Fibroblast of mammary gland (primary cell): ENCODE measurements around the gene BRSK2.

ENCODE experiments used
- DNase-seq: peaks from one replicate; pipeline ENCODE4 v3.0.0-alpha.2; 2010; ENCODE audit warnings: low read depth
- H3K4me3 ChIP-seq: 2 replicates; pipeline ENCODE4 v1.5.1; 2011; ENCODE audit warnings: low read depth, mild to moderate bottlenecking, low read length, moderate library complexity; ENCODE audit not compliant: control insufficient read depth
- TF ChIP-seq, protein P1 (sequence below): conservative IDR thresholded peaks from 2 replicates; pipeline ENCODE4 v1.5.1; 2011; ENCODE audit warnings: low read depth, low read length, inconsistent platforms; ENCODE audit not compliant: control insufficient read depth, insufficient read depth

The BRSK2 gene

DNA sequence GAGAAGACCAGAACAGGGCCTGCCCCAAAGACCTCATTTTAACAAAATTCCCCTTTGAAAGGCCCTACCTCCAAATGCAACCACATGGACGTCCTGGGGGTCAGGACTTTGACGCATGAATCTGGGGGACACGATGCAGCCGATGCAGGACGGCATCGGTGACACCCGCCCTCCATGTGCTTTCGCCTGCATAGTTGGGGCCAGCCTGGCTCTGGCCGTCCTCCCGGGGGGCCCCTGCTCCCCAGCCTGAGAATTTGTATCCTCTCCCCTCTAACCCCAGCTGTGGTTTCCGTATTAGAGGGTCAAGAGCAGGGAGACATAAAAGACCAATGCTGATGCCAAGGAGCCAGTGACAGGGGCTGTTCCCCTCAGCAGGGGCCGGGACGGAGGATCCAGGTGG lies 18.4 kb upstream of the BRSK2 start:
- H3K4me3 ChIP-seq, result no peak overlapping the region
- TF ChIP-seq, protein P1, sequence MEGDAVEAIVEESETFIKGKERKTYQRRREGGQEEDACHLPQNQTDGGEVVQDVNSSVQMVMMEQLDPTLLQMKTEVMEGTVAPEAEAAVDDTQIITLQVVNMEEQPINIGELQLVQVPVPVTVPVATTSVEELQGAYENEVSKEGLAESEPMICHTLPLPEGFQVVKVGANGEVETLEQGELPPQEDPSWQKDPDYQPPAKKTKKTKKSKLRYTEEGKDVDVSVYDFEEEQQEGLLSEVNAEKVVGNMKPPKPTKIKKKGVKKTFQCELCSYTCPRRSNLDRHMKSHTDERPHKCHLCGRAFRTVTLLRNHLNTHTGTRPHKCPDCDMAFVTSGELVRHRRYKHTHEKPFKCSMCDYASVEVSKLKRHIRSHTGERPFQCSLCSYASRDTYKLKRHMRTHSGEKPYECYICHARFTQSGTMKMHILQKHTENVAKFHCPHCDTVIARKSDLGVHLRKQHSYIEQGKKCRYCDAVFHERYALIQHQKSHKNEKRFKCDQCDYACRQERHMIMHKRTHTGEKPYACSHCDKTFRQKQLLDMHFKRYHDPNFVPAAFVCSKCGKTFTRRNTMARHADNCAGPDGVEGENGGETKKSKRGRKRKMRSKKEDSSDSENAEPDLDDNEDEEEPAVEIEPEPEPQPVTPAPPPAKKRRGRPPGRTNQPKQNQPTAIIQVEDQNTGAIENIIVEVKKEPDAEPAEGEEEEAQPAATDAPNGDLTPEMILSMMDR, result no peak
- no peak for DNase-seq

DNA sequence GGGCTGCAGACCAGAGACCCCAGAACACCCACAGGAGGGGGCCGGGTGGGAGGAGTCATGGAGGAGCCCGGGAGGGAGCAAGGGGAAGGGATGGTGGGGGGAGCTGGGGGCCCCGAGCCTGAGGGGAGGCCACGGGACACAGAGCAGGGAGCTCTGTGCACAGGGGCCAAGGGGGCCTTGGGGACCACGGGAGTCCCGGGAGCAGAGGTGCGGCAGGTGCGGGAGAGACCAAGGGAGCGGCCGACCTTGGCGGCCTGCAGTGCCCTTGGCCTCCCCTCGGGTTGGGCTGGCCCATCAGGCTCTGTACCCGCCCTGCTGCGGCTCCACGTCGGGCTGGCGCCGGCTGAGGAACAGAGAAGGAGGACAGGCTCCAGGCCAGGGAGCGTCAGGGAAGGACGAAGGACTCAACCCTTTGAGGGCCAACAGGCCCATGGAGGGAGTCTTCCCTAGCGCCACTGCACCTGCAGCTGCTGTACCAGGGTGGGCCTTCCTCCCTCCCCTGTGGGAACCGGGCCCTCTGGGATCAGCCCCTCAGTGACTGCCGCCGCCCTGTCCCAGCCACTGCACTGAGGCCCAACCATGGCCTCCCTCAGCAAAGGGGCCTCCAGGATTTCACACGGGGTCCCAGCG lies 17.8 kb upstream of the BRSK2 start:
- DNase-seq, result no peak
- H3K4me3 ChIP-seq, result no peak overlapping the region
- TF ChIP-seq, protein P1, result no peak

DNA sequence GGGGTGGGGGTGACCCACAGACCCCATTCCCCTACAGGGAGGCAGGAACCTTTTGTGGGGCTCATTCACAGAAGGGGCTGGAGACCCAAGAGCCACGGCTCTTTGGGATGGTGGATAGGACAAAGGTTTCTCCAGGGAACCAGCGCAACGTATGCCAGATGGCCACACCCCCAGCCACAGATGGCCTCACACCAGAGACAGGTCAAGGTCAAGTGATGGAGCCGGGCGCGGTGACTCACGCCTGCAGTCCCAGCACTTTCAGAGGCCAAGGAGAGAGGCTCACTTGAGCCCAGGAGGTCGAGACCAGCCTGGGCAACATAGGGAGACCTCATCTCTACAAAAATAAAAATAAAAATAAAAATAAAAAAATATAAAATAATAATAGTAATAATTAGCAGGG lies 17.1 kb upstream of the BRSK2 start:
- H3K4me3 ChIP-seq, result no peak overlapping the region
- TF ChIP-seq, protein P1, result no peak
- no peak for DNase-seq

DNA sequence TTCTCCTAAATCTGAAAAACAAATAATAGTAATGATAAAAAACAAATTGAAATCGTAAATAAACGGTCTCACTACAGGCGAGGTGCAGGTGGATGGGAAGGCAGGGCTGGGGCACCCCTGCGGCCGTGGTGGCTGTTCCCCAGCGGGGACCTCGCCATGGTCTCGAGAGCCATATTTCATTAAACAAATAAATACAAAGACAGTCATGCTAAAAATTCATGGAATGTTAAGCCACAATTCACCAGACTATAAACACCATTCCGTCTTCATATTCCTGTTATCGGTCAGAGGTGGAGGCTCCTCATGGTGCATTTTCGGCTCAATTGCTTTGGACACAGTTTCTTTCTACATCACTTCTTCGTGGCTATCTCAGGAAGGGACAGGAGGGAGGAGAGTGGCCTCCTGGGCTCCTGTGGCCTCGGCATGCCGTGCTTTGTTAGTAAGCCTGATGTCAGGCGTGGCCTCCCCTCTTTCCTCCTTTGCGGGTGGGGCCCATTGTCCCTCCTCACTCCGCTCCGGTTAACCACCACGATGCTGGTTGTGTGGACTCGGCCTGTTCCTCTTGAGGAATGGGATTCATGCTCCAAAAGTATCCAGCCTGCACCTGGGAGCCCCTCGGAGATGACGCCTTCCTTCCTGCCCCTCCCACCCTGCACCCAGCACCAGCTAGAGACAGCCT lies 16.1 kb upstream of the BRSK2 start:
- TF ChIP-seq, protein P1, result no peak
- H3K4me3 ChIP-seq, result no peak overlapping the region
- no peak for DNase-seq

DNA sequence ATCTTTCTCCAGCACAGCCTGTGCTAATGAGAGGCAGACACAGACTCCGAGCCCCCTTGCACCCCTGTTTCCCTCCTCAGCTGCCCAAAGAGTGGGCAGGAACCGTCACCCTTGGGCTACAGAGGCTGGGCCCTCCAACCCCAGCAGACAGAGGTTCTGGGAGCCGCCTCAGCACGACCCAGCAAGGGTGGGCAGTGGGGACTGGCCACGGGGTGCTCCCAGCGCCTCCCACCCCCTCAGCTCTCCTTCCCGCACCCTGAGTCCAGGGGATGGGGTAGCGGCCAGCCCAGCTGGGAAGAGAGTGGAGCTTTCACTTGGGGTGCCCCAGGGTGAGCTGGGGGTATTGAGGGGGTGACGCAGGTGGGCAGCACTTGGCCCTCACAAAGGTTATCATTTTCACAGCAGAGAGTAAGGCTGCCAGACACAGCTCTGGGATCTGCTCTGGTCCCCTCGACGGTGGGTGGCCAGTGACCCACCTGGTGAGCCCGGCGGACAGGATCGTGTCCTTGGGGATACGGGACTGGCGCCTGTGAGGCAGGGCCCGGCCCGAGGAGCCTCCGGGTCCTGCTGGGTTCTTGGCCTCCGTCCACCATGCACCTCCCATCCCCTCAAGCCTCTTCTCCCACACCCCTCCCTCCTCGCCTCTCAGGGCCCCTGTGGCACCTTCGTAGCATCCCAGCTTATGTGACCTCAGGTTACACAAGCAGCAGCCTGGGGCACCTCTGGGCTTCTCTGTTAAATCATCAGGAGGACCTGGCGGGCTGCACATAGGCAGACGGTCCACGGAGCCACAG lies 14.4 kb upstream of the BRSK2 start:
- TF ChIP-seq, protein P1, result no peak
- DNase-seq, result no peak
- no peak overlapping the region for H3K4me3 ChIP-seq

DNA sequence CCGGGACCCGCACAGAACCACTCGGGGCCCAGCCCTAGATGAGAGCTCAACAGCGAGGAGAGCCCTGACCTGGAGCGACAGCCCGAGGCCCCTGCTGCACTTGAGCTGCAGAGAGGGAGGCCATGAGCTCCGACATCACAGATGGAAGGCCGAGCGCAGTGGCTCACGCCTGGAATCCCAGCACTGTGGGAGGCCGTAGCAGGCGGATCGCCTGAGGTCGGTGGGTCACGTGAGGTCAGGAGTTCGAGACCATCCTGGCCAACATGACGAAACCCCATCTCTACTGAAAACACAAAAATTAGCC lies 13.8 kb upstream of the BRSK2 start:
- TF ChIP-seq, protein P1, result no peak
- no peak overlapping the region for H3K4me3 ChIP-seq

More for the DNA sequence above, 13.8 kb upstream of the BRSK2 start:
- no peak for DNase-seq
